T-helper 1 cell treated with Interleukin-12 subunit alpha and Interleukin-12 subunit beta and Interleukin-4 antibody, amounts not matched to agents 30 μg/mL and 1 μg/mL, for 36 hours (primary cell): ENCODE data around the gene ANP32A.

ENCODE experiments used
- H3K27ac Mint-ChIP-seq: one replicate; pipeline ENCODE4 v1.8.0; 2021; ENCODE audit warnings: mild to moderate bottlenecking, mixed read lengths
- H3K27me3 Mint-ChIP-seq: one replicate; pipeline ENCODE4 v1.8.0; 2021; ENCODE audit warnings: low read depth, mixed read lengths
- H3K36me3 Mint-ChIP-seq: one replicate; pipeline ENCODE4 v1.8.0; 2021; ENCODE audit warnings: low read depth, mixed read lengths
- H3K4me1 Mint-ChIP-seq: one replicate; pipeline ENCODE4 v1.8.0; 2021; ENCODE audit warnings: low read depth, mixed read lengths
- H3K4me3 Mint-ChIP-seq: one replicate; pipeline ENCODE4 v1.8.0; 2021; ENCODE audit warnings: mild to moderate bottlenecking, moderate library complexity, mixed read lengths
- H3K9me3 Mint-ChIP-seq: one replicate; pipeline ENCODE4 v1.8.0; 2021; ENCODE audit warnings: mixed read lengths

The ANP32A gene

DNA sequence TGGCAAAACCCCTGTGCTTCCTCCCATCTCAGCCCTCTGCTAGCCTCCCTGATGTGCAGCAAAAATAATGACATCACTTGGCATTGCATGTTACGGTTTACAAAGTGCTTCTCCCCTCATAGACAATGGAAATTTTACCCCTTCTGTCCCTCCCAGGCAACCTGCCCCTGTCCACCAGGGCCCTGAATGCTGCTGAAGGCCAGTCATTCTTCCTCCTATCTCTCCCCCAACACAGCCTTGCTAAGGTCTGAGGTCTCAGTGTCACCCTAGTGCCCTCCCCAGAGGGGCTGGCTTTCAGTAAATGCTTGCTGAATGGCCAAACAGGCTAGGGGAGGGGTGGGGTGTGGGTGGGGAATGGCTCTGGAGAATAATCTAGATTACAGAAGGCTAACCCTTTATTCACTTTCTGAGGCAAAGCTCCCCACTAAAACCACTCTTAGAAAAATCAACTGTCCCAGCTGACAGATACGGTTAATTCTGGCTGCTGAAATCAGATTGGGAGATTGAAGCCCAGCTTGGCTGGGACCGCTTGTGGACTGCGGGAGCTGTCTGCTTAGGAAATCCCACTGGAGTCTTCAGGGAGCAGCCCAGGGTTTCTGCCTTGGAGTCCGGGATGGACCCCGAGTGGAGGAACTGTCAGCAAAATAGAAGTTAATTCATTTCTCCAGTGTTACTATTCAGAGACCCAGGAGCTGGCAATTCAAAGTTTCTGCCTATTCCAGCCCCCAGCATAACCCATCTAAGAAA, 22.9 kb downstream of the ANP32A start:
- H3K27ac Mint-ChIP-seq: peak overlapping the region; percentile 86
- H3K4me3 Mint-ChIP-seq: peak overlapping the region; percentile 69
- no peaks in the 10 kb centered on the region for H3K27me3 Mint-ChIP-seq
- H3K36me3 Mint-ChIP-seq: peaks cover 27% of the 10 kb centered on the region
- H3K9me3 Mint-ChIP-seq: no peaks in the 10 kb centered on the region
- H3K4me1 Mint-ChIP-seq: peaks cover 80% of the 10 kb centered on the region

DNA sequence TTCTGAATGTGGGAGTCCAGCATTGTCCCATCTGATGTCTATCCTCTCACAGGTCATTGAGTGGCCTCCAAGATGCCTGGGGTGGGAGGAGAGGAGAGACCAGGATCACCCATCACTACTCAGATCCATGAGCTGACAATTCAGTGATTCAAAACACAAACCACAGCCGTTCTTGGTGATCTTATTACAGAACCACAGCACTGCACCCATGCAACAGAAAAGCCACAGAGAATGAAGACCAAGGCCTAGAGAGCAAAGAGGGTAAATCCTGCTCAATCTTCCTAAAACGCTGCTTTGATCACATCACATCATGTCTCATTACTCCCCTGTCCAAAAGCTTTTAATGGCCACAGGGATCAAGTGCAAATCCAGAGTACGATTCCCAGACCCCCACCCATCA, 23.5 kb downstream of the ANP32A start:
- H3K4me3 Mint-ChIP-seq: peak overlapping the region; percentile 69
- H3K4me1 Mint-ChIP-seq: peaks cover 83% of the 10 kb centered on the region
- no peaks in the 10 kb centered on the region for H3K9me3 Mint-ChIP-seq
- H3K27me3 Mint-ChIP-seq: no peaks in the 10 kb centered on the region
- H3K36me3 Mint-ChIP-seq: peaks cover 31% of the 10 kb centered on the region
- H3K27ac Mint-ChIP-seq: peak overlapping the region; percentile 86

DNA sequence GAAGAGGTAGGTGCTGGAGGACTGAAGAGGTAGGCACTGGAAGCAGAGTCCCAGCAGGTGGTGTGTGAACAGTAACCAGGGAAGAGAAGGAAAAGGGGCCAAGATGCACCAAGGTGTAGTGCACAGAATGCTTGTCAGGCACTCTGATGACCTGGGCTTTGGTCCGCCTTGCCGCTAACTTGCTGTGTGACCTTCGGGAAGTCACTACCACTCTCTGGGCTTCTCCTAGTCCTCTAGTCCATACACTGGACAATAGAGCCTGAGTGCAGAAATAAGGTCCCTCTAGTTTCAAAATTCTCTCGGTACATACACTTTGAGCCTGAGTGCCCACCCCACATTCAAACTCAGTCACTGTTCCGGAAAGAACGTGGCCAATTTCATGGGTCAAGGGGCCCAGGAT, 24.1 kb downstream of the ANP32A start:
- H3K4me3 Mint-ChIP-seq: peak overlapping the region; percentile 69
- peaks cover 84% of the 10 kb centered on the region for H3K4me1 Mint-ChIP-seq
- H3K9me3 Mint-ChIP-seq: no peaks in the 10 kb centered on the region
- H3K27me3 Mint-ChIP-seq: no peaks in the 10 kb centered on the region
- peaks cover 33% of the 10 kb centered on the region for H3K36me3 Mint-ChIP-seq
- peak overlapping the region; percentile 86 for H3K27ac Mint-ChIP-seq

DNA sequence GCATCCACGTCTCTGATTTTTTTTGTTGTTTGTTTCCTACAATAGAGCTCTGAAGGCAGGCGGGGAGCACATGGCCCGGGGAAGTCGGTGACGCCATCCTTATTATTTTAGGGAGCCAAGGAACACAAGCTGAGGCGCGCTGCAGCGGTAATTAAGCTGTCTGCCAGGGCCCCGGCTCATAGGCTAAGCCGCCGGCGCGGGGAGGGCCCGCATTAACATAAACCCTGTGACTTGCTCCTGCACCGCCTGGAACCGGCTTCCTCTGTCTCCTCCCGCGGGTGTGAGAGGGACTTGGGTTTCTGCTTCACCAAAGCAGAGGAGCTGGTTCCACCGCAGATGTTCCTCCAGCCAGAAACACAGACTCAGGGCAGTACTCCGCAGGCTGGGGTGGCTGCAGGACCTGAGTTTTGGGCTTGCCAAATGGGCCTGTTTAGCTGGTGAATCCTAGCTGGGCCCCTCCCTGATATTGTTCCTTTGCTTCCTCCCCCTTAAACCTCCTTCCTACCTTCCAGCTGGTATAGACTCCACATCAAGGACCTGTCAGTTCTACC, 25.3 kb downstream of the ANP32A start:
- H3K4me3 Mint-ChIP-seq: peak overlapping the region; percentile 80
- H3K36me3 Mint-ChIP-seq: peaks cover 37% of the 10 kb centered on the region
- H3K4me1 Mint-ChIP-seq: peaks cover 87% of the 10 kb centered on the region
- no peaks in the 10 kb centered on the region for H3K9me3 Mint-ChIP-seq
- peak overlapping the region; percentile 86 for H3K27ac Mint-ChIP-seq
- H3K27me3 Mint-ChIP-seq: no peaks in the 10 kb centered on the region

DNA sequence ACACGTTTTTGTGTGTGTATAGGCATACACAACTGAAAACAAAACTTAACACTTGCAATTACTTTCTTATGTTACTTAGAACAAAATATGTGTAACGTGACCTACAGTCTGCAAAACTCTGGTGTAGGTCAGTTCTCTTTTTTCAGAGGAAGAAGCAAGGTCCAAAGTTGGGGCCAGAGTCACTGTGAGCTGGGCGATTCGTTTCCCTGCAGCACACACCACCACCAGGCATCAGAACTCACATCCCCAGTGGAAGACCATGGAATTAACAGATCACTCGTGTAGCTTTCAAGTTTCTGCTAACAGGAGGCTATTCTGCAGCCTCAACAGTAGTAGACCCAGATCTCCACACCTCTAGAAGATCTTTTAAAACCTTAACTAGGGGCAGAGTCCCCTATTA, 25.8 kb downstream of the ANP32A start:
- H3K36me3 Mint-ChIP-seq: peaks cover 40% of the 10 kb centered on the region
- H3K27me3 Mint-ChIP-seq: no peaks in the 10 kb centered on the region
- H3K27ac Mint-ChIP-seq: peak overlapping the region; percentile 86
- peaks cover 88% of the 10 kb centered on the region for H3K4me1 Mint-ChIP-seq
- no peaks in the 10 kb centered on the region for H3K9me3 Mint-ChIP-seq
- peak overlapping the region; percentile 80 for H3K4me3 Mint-ChIP-seq

DNA sequence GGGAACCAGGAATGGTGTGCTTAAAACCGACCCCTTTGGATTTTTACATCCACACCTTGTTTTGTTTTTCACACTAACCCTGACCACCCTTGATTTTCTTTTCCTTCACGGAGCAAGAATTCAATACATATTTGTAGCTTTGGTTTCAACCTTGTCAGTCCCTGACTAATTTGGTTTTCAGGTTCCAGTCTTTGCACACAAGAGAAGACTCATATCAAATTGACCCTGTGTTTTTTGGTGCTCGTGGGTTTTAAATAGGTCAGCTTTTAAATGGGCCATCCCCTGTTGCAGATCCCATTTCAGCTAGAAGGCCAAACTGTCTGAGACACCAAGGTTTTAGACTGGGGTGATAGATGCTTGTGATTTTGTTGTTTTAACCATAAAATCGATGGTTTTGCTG, 26.4 kb downstream of the ANP32A start:
- peak overlapping the region; percentile 80 for H3K4me3 Mint-ChIP-seq
- no peaks in the 10 kb centered on the region for H3K9me3 Mint-ChIP-seq
- peaks cover 39% of the 10 kb centered on the region for H3K36me3 Mint-ChIP-seq
- peak overlapping the region; percentile 86 for H3K27ac Mint-ChIP-seq
- H3K27me3 Mint-ChIP-seq: no peaks in the 10 kb centered on the region
- H3K4me1 Mint-ChIP-seq: peaks cover 88% of the 10 kb centered on the region

DNA sequence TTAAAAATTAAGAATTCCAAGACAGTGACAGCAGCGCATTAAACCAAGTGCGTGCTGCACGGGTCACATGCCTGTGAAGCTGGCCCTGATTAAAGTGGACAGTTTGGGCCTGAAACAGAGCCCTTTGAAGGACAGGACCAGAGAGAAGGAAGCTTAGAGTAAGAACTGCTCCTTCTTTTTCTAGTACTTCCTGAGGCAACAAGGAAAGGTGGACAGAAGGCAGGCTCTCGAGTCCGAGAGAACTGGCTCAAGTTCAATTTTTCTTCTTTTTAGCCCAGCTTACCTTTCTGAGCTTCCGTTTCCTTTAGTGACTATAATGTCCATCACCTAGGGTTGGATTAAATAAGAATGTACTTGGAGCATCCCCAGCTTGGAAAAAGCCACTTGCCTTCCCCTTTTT, 26.9 kb downstream of the ANP32A start:
- Mint-ChIP-seq H3K36me3 (peaks cover 36% of the 10 kb centered on the region), H3K9me3 (no peaks in the 10 kb centered on the region), H3K4me1 (peaks cover 86% of the 10 kb centered on the region), H3K4me3 (no peak overlapping the region), H3K27me3 (no peaks in the 10 kb centered on the region), H3K27ac (no peak overlapping the region)

DNA sequence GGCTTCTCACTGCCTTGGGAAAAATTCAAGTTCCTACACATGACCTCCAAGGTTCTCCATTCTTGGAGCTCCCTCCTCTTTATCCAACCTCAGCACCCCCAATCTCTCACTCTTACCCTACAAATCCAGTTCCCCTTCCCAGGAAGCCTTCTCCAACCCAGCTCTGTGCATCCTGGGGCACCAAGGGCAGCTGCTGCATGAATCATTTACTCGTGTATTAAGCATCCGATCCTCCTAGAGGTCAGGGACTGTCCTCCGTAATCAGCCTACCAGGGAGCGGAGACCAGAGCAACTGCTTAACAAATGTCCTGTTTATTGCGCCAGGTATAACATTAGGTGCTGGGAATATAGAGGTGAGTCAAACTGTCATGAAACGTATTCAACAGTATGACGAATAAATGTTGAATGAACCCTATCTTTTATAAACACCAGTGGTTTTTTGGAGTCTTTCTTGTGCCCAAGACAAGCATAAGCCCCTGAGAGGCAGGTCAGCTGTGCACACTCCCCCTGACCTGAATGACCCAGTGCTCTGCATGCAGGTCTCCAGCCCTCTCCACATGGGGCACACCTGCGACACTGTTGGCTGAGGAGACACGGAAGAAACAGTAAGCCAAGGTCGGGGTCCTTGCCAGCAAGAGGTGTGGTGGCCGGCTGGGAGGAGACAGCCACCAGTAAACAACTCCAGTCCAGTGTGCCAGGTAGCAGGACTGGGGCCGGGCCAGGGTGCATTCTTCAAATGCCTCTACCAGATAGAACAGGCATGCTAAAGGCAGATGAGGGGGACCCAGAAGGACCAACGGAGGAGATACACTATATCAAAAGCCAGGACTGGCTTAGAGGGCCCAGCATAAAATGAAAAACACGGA, 27.6 kb downstream of the ANP32A start:
- Mint-ChIP-seq H3K4me1 (peaks cover 80% of the 10 kb centered on the region), H3K36me3 (peaks cover 34% of the 10 kb centered on the region), H3K27ac (peak overlapping the region; percentile 96), H3K9me3 (no peaks in the 10 kb centered on the region), H3K27me3 (no peaks in the 10 kb centered on the region), H3K4me3 (peak overlapping the region; percentile 41)

DNA sequence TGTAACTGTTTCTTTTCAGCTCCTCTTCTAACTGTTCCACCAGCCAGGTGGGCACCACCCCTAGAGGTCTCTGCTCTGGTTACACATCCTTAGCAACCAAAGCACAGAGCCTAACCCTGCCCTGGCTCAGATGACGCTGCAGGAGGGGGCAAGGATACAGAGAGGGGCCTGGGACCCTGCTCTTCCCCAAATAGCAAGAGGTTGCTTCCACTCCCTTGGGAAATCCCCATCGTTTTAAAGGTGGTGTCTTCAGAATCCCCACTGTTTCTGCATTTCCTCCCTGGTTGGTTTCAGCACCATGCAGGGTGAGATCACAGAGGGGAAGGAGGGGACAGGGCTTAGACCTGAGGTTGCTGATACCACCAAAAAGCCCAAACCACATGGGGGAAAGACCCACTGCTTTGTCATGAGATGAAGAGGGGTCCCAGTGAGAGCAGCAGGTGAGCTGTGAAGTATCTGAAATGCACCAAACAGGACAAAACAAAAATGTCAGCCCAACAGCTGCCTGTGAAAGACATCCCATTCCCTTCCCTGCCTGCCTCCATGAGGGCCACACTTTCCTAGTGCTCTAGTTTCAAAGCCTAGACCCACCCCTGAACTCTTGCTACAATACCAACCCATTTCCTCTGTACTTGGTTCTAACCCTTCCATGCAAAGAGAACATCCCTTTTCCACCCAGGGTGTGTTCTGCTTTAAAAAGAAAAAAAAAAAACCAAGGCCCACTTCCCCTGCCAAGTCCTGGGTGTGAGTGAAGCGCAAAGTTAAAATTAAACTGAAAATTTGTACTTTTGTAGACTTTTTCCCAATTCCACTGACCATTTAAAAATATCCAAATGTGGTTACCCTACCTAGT, 29.0 kb downstream of the ANP32A start:
- Mint-ChIP-seq H3K9me3 (no peaks in the 10 kb centered on the region), H3K4me3 (peak overlapping the region; percentile 79), H3K4me1 (peaks cover 69% of the 10 kb centered on the region), H3K27ac (peak overlapping the region; percentile 96), H3K27me3 (no peaks in the 10 kb centered on the region), H3K36me3 (peaks cover 40% of the 10 kb centered on the region)

DNA sequence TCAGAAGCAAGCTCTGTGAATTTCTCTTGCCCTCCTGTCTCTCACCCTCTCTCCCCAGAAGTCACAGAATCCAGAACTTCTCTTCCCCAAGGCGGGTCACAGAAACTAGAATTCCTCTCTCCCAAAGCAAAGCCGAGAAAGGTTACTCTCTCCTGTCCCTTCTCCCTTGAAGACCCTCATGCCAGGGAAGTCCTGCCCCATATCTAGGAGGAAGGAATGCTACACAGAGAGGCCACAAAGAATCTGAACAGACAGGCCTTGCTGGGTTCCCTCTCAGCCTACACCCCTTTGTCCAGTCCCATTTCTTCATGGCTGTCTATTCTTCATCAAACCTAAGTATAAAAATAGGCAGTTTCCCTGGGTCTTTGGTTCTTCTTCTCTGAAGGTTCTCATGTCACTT, 29.8 kb downstream of the ANP32A start:
- Mint-ChIP-seq H3K27ac (peak overlapping the region; percentile 96), H3K4me3 (peak overlapping the region; percentile 79), H3K27me3 (no peaks in the 10 kb centered on the region), H3K36me3 (peaks cover 38% of the 10 kb centered on the region), H3K9me3 (no peaks in the 10 kb centered on the region), H3K4me1 (peaks cover 65% of the 10 kb centered on the region)

DNA sequence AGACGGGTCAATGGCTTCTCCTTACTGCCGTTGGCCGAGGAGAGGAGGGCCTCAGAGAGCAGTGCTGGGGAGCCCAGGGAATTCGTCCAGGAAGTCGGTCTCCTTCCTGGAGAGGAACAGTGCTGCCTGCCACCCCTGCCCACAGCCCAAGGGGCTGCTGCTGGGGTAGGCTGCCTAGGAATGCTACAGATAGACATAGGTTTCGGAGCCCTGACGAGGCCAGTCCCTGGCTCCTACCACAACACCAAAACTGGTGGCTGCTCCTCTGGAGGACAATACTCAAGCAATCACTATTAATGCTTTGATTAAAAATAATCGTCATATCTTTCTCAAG, 30.5 kb downstream of the ANP32A start:
- peaks cover 42% of the 10 kb centered on the region for H3K36me3 Mint-ChIP-seq
- no peak overlapping the region for H3K4me3 Mint-ChIP-seq
- H3K4me1 Mint-ChIP-seq: peaks cover 65% of the 10 kb centered on the region
- no peak overlapping the region for H3K27ac Mint-ChIP-seq
- H3K27me3 Mint-ChIP-seq: no peaks in the 10 kb centered on the region
- no peaks in the 10 kb centered on the region for H3K9me3 Mint-ChIP-seq

DNA sequence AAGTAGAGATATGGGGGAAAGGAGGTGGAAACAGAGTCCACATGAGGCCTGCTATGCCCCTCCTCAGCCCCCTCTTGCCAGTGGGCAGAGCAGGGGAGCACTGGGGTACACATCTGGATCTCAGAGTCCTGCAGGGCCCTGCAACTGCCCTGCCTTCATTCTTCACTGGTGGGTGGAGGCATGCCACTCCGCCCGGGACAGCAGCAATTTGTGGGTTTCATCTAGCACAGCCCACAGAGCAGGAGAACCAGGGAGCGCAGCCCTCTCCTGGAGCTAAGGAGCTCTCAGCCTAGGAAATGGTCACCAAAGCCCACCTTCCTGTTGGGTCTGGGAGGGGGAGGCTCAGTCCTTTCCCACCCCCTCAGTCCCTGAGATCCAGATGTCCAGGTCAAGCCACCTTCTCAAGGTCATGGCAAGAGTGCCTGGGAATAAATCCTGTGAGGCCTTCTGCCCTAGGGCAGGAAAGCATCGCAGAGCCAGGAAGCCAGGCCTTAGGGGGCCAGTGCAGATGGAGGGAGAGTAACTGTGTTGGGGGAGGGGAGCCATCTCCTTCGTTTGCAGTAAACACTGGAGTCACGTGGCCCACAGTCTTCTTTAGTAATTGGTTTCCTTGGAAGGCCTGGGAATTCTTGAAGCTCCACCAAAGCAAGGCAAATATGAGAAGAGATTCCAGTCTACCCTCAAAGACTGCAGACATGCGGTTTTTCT, 31.0 kb downstream of the ANP32A start:
- peak overlapping the region; percentile 25 for H3K4me3 Mint-ChIP-seq
- no peaks in the 10 kb centered on the region for H3K27me3 Mint-ChIP-seq
- peak overlapping the region; percentile 52 for H3K27ac Mint-ChIP-seq
- peaks cover 46% of the 10 kb centered on the region for H3K36me3 Mint-ChIP-seq
- no peaks in the 10 kb centered on the region for H3K9me3 Mint-ChIP-seq
- peaks cover 64% of the 10 kb centered on the region for H3K4me1 Mint-ChIP-seq

DNA sequence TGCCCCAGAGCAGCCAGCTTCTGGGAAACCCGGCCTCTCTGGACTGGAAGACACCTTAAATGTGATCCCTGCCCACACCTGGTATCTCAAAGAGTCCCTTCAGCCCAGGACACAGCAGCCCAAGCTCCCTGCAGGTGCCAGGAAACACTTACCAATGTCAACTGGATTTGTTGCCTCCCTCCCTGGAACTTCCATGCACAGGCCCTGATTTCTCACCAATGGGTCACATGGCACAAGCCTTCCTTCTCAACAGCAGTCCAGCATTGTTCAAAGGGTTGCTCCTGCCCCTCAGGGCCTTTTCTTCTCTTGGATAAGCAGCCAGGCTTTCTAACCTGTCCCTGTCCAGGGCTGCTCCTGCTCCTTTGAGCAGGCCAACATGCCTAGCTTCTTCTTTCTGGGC, 31.6 kb downstream of the ANP32A start:
- Mint-ChIP-seq H3K27ac (peak overlapping the region; percentile 52), H3K9me3 (no peaks in the 10 kb centered on the region), H3K4me3 (peak overlapping the region; percentile 25), H3K4me1 (peaks cover 62% of the 10 kb centered on the region), H3K27me3 (no peaks in the 10 kb centered on the region), H3K36me3 (peaks cover 42% of the 10 kb centered on the region)

DNA sequence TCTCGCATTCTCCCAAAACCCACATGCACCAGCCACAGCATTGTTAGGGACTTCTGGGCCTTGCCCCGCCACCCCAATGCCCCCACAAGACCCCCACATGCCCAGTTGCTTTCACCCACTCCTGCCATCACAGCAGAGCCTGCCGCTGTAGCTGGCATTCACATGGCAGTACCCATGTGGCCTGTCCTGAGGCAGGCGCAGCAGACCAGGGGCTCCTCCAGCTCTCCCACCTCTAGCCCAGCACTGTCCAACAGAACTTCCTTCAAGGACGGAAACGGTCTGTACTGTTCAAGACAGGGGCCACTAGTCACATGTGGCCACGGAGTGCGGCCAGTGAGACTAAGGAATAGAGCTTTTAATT, 32.5 kb downstream of the ANP32A start:
- H3K4me1 Mint-ChIP-seq: peaks cover 64% of the 10 kb centered on the region
- no peaks in the 10 kb centered on the region for H3K27me3 Mint-ChIP-seq
- H3K36me3 Mint-ChIP-seq: peaks cover 44% of the 10 kb centered on the region
- no peak overlapping the region for H3K27ac Mint-ChIP-seq
- H3K9me3 Mint-ChIP-seq: no peaks in the 10 kb centered on the region
- no peak overlapping the region for H3K4me3 Mint-ChIP-seq
